ENCODE results near the gene GPR6. TPM values are rescaled to one million over a fixed set of nuclear protein-coding genes. Genes with fewer than 3 reads are reported as not detected.

GPR6 gene, protein sequence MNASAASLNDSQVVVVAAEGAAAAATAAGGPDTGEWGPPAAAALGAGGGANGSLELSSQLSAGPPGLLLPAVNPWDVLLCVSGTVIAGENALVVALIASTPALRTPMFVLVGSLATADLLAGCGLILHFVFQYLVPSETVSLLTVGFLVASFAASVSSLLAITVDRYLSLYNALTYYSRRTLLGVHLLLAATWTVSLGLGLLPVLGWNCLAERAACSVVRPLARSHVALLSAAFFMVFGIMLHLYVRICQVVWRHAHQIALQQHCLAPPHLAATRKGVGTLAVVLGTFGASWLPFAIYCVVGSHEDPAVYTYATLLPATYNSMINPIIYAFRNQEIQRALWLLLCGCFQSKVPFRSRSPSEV
- total RNA-seq = not detected in 2 replicates

GRCh38 chr6:109978174-109979032 lies at the start of gene GPR6:
Gene GPR6 (plus strand): TSS chr6:109978311. CDS start chr6:109979113, 802 bp downstream.

Other genes starting within 250 kb of the GPR6 start
- gene WASF1, start 201.4 kb downstream of the GPR6 start, total RNA-seq = 18.0 and 23.3 TPM in 2 replicates
- 9.7 and 13.4 TPM in 2 replicates for gene CDC40, start 202.1 kb downstream of the GPR6 start, total RNA-seq